Naive B cell (primary cell): Measurements from ENCODE around the gene CAMTA1. TPM values are rescaled to one million over a fixed set of nuclear protein-coding genes. Genes with fewer than 3 reads are reported as not detected.
A peak's percentile ranks its signal among the peaks of the same experiment; 100 is the strongest.

Experiments
- ATAC-seq, 2 donors: fragments of 150-1000 bp; cut with Tn5 transposase; 2 replicates each; pipeline ENCODE4 v1.10.0; 2021; ENCODE audit warnings: low read depth in 2 of 2, mild to moderate bottlenecking in 2 of 2, moderate library complexity in 2 of 2
- DNase-seq: peaks from one replicate; pipeline ENCODE4 v3.0.0; 2022
- H3K27ac Mint-ChIP-seq, 6 donors: one replicate each; pipeline ENCODE4 v1.8.0; 2020 to 2022; ENCODE audit warnings: mild to moderate bottlenecking in 6 of 6, mixed read lengths in 6 of 6, moderate library complexity in 5 of 6, inconsistent platforms in 2 of 6
- H3K27me3 Mint-ChIP-seq, 3 donors: one replicate each; pipeline ENCODE4 v1.8.0; 2021 to 2022; ENCODE audit warnings: mixed read lengths in 3 of 3, mild to moderate bottlenecking in 1 of 3
- H3K36me3 Mint-ChIP-seq, 2 donors: one replicate each; pipeline ENCODE4 v1.8.0; 2020 to 2022; ENCODE audit warnings: mixed read lengths in 2 of 2, inconsistent platforms in 1 of 2, mild to moderate bottlenecking in 1 of 2
- H3K4me1 Mint-ChIP-seq, 3 donors: one replicate each; pipeline ENCODE4 v1.8.0; 2020 to 2022; ENCODE audit warnings: mixed read lengths in 3 of 3, inconsistent platforms in 1 of 3, mild to moderate bottlenecking in 1 of 3, moderate library complexity in 1 of 3
- H3K4me3 Mint-ChIP-seq, 8 donors: one replicate each; pipeline ENCODE4 v1.8.0; 2020 to 2022; ENCODE audit warnings: mild to moderate bottlenecking in 8 of 8, mixed read lengths in 8 of 8, moderate library complexity in 8 of 8, inconsistent platforms in 2 of 8
- H3K9me3 Mint-ChIP-seq, 7 donors: one replicate each; pipeline ENCODE4 v1.8.0; 2020 to 2022; ENCODE audit warnings: mixed read lengths in 7 of 7, mild to moderate bottlenecking in 5 of 7, inconsistent platforms in 2 of 7, moderate library complexity in 1 of 7
- polyA plus RNA-seq, 6 donors: library from polyadenylated mRNA; unstranded; fragments of 300-500 nt; fragmentation: Illumina TruSeq; gene quantifications; one replicate each; pipeline ENCODE4 v1.2.3, GENCODE V29; 2021; ENCODE audit warnings: low read depth in 6 of 6

Gene CAMTA1
- polyA plus RNA-seq, 6 donors from 2014 or later, result 75.4 to 140 (median 88.8) TPM

GRCh38 chr1:7519181-7519860 is 734.1 kb downstream of the CAMTA1 start:
- peak overlapping the region in 1 of 6 donors; percentile 64 for H3K27ac Mint-ChIP-seq
- H3K27me3 Mint-ChIP-seq, result peaks cover 0 to 8% (median under 1%) of the 10 kb centered on the region in 3 donors
- peak overlapping the region in 1 of 8 donors; percentile 33 for H3K4me3 Mint-ChIP-seq
- H3K4me1 Mint-ChIP-seq, result no peaks in the 10 kb centered on the region
- no peak for DNase-seq
- H3K9me3 Mint-ChIP-seq, result peaks cover 0 to 5% (median 0%) of the 10 kb centered on the region in 7 donors
- ATAC-seq, result no peak
- no peaks in the 10 kb centered on the region for H3K36me3 Mint-ChIP-seq

- DNase-seq, result no peak
- peak overlapping the region in 1 of 6 donors; percentile 64 for H3K27ac Mint-ChIP-seq
- H3K4me1 Mint-ChIP-seq, result no peaks in the 10 kb centered on the region
- H3K27me3 Mint-ChIP-seq, result peaks cover 0 to 8% (median 6%) of the 10 kb centered on the region in 3 donors
- no peaks in the 10 kb centered on the region for H3K36me3 Mint-ChIP-seq
- H3K4me3 Mint-ChIP-seq, result peak overlapping the region in 1 of 8 donors; percentile 33
- ATAC-seq, result no peak
- H3K9me3 Mint-ChIP-seq, result peaks cover 0 to 5% (median 0%) of the 10 kb centered on the region in 7 donors
Measured at GRCh38 chr1:7519861-7520395, 734.7 kb downstream of the CAMTA1 start.

- DNase-seq, result no peak
- Mint-ChIP-seq H3K9me3 (peaks cover 0 to 5% (median 0%) of the 10 kb centered on the region in 7 donors), H3K36me3 (no peaks in the 10 kb centered on the region), H3K27me3 (peaks cover 0 to 10% (median 8%) of the 10 kb centered on the region in 3 donors), H3K27ac (no peak overlapping the region), H3K4me3 (no peak overlapping the region), H3K4me1 (no peaks in the 10 kb centered on the region)
- no peak for ATAC-seq
Measured at GRCh38 chr1:7520496-7520895, 735.2 kb downstream of the CAMTA1 start.

- H3K27ac Mint-ChIP-seq, result no peak overlapping the region
- DNase-seq, result no peak
- no peaks in the 10 kb centered on the region for H3K4me1 Mint-ChIP-seq
- ATAC-seq, result no peak
- peaks cover 0 to 3% (median 0%) of the 10 kb centered on the region in 7 donors for H3K9me3 Mint-ChIP-seq
- no peaks in the 10 kb centered on the region for H3K36me3 Mint-ChIP-seq
- H3K4me3 Mint-ChIP-seq, result no peak overlapping the region
- peaks cover 3 to 10% (median 8%) of the 10 kb centered on the region in 3 donors for H3K27me3 Mint-ChIP-seq
Measured at GRCh38 chr1:7524341-7525337, 739.4 kb downstream of the CAMTA1 start.

GRCh38 chr1:7525338-7526063 is 740.2 kb downstream of the CAMTA1 start:
- H3K9me3 Mint-ChIP-seq, result peaks cover 0 to 1% (median 0%) of the 10 kb centered on the region in 7 donors
- no peak overlapping the region for H3K4me3 Mint-ChIP-seq
- H3K27me3 Mint-ChIP-seq, result peaks cover 0 to 10% (median 8%) of the 10 kb centered on the region in 3 donors
- H3K36me3 Mint-ChIP-seq, result no peaks in the 10 kb centered on the region
- DNase-seq (no peak), ATAC-seq (no peak)
- no peaks in the 10 kb centered on the region for H3K4me1 Mint-ChIP-seq
- no peak overlapping the region for H3K27ac Mint-ChIP-seq

- Mint-ChIP-seq H3K27me3 (peaks cover 0 to 10% (median 8%) of the 10 kb centered on the region in 3 donors), H3K4me1 (no peaks in the 10 kb centered on the region), H3K4me3 (peak overlapping the region in 1 of 8 donors; percentile 25), H3K9me3 (peaks cover 0 to 1% (median 0%) of the 10 kb centered on the region in 7 donors), H3K36me3 (no peaks in the 10 kb centered on the region), H3K27ac (no peak overlapping the region)
- ATAC-seq (no peak), DNase-seq (no peak)
Measured at GRCh38 chr1:7526196-7526866, 741.1 kb downstream of the CAMTA1 start.

- Mint-ChIP-seq H3K36me3 (no peaks in the 10 kb centered on the region), H3K4me1 (no peaks in the 10 kb centered on the region), H3K4me3 (no peak overlapping the region), H3K9me3 (peaks cover 0 to 1% (median 0%) of the 10 kb centered on the region in 7 donors), H3K27ac (no peak overlapping the region), H3K27me3 (peaks cover 0 to 10% (median 8%) of the 10 kb centered on the region in 3 donors)
- DNase-seq (no peak), ATAC-seq (no peak)
Measured at GRCh38 chr1:7526867-7527732, 741.8 kb downstream of the CAMTA1 start.

- ATAC-seq, result no peak
- Mint-ChIP-seq H3K27me3 (peaks cover 0 to 15% (median 8%) of the 10 kb centered on the region in 3 donors), H3K9me3 (peaks cover 0 to 1% (median 0%) of the 10 kb centered on the region in 7 donors), H3K4me1 (no peaks in the 10 kb centered on the region), H3K4me3 (no peak overlapping the region), H3K27ac (no peak overlapping the region), H3K36me3 (no peaks in the 10 kb centered on the region)
- DNase-seq, result no peak
Measured at GRCh38 chr1:7527733-7528045, 742.4 kb downstream of the CAMTA1 start.

GRCh38 chr1:7528386-7529198 is 743.3 kb downstream of the CAMTA1 start:
- no peaks in the 10 kb centered on the region for H3K36me3 Mint-ChIP-seq
- peaks cover 0 to 1% (median 0%) of the 10 kb centered on the region in 7 donors for H3K9me3 Mint-ChIP-seq
- H3K4me3 Mint-ChIP-seq, result no peak overlapping the region
- H3K4me1 Mint-ChIP-seq, result no peaks in the 10 kb centered on the region
- H3K27me3 Mint-ChIP-seq, result peaks cover 0 to 19% (median 8%) of the 10 kb centered on the region in 3 donors
- no peak for DNase-seq
- no peak for ATAC-seq
- no peak overlapping the region for H3K27ac Mint-ChIP-seq

GRCh38 chr1:7529917-7530316 is 744.7 kb downstream of the CAMTA1 start:
- no peak for ATAC-seq
- peaks cover 0 to 1% (median 0%) of the 10 kb centered on the region in 7 donors for H3K9me3 Mint-ChIP-seq

GRCh38 chr1:7531562-7532340 is 746.5 kb downstream of the CAMTA1 start:
- Mint-ChIP-seq H3K4me3 (no peak overlapping the region), H3K4me1 (no peaks in the 10 kb centered on the region), H3K9me3 (peaks cover 0 to 1% (median 0%) of the 10 kb centered on the region in 7 donors), H3K36me3 (no peaks in the 10 kb centered on the region), H3K27ac (no peak overlapping the region), H3K27me3 (peaks cover 0 to 23% (median 9%) of the 10 kb centered on the region in 3 donors)
- no peak for ATAC-seq
- no peak for DNase-seq

More at GRCh38 chr1:7529917-7530316, 744.7 kb downstream of the CAMTA1 start:
- Mint-ChIP-seq H3K36me3 (no peaks in the 10 kb centered on the region), H3K4me3 (no peak overlapping the region), H3K27me3 (peaks cover 0 to 23% (median 14%) of the 10 kb centered on the region in 3 donors), H3K27ac (no peak overlapping the region), H3K4me1 (no peaks in the 10 kb centered on the region)
- DNase-seq, result no peak
